HG03354 (cell line): ENCODE measurements around the gene SCAMP5.

ENCODE experiments used
- ATAC-seq: cut with Tn5 transposase; IDR thresholded peaks from one replicate; pipeline ENCODE4 v1.9.1; 2021; ENCODE audit warnings: mild to moderate bottlenecking; ENCODE audit not compliant: unreplicated experiment, poor library complexity, severe bottlenecking

SCAMP5 gene

GRCh38 chr15:74967670-74968069 lies 27.7 kb upstream of the SCAMP5 start:
- ATAC-seq: no peak

DNA sequence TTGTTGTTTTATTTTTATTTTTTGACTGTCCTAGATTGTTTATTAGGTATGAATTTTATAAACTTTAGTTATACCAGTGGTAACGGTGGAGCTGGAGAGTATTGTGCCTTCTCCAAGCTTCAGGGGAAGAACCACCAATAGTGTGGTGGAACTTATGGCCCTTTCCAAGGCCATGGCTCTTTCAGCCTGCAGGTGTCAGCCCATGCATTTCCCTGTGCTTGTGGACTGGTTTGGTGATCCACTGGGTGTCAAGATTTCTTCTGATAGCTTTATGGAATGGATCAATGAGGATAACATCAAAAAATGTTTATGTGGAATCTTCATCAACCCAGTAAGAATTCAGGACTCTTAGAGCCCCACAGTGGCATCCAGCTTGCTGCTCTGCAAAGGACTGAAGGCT lies 19.2 kb upstream of the SCAMP5 start:
- no peak for ATAC-seq

GRCh38 chr15:74977599-74977998 lies 17.8 kb upstream of the SCAMP5 start:
- ATAC-seq: no peak

- ATAC-seq: no peak
Observed at GRCh38 chr15:74978077-74978476, 17.3 kb upstream of the SCAMP5 start.

GRCh38 chr15:74978503-74978902 lies 16.9 kb upstream of the SCAMP5 start:
- no peak for ATAC-seq

GRCh38 chr15:74982183-74982582 lies 13.2 kb upstream of the SCAMP5 start:
- no peak for ATAC-seq

GRCh38 chr15:74983725-74984231 lies 11.6 kb upstream of the SCAMP5 start:
- peak; percentile 66 for ATAC-seq

DNA sequence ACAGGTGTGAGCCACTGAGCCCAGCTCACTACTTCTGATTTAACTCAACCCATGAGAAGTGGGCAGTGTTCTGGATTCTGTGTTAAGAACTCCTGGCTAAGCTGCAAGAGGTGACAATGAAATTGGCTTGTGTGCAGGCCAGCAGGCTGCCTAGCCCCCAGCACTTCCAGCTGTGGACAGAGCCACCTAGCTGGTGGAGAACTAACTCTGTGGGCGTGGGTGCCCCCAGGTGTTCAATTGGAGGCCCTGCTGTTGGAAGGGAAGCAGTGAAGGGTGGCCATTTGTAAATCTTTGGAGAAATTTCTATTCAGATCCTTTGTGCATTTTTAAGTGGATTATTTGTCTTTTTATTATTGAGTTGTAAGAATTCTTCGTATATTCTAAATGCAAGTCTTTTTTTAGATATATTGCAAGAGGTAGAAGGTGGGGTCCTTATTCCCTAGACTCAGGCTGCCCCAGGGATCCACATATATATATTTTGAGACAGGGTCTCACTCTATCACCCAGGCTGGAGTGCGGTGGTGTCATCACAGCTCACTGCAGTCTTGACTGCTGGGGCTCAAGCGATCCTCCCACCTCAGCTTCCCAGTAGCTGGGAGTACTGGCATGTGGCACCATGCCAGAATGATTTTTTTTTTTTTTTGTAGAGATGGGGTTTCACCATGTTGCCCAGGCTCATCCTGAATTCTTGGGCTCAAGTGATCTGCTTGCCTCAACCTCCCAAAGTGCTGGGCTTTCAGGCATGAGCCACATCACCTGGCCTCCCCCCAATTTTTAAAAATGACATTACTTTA lies 7.2 kb upstream of the SCAMP5 start:
- no peak for ATAC-seq

DNA sequence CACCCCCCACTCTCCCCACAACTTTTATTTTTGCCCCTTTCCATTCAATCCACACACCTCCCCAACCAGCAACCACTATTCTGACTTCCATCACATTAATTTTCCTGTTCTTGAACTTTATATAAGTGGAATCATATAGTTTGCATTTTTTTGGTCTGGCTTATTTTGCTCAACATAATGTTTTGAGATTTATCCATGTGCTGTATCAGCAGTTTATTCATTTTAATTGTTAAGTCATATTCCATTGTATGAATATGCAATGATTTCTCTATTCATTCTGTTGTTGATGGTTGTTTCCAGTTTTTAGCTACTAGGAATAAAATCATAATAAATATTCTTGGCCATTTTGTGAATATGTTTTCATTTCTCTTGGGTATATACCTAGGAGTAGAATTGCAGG lies 5.8 kb upstream of the SCAMP5 start:
- ATAC-seq: no peak

DNA sequence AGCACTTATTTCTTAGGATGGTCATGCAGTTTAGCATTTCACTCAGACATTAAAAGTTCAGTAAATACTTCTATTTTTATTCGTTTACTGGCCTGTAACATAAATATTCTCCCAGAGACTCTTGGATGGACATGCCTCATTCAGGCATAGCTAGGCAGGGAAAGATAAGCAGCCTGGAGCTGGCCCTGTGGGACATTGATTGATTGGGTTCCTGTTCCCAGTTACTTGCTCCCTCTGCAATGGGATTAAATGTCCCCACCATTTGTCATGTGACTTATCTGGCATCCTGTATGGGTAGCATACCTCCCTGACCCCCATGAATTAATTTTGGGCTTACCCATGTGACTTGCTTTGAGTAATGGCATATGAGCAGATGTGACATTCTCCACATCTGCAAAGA lies 2.7 kb upstream of the SCAMP5 start:
- ATAC-seq: no peak

GRCh38 chr15:74994236-74994635 lies 1.1 kb upstream of the SCAMP5 start:
- ATAC-seq: no peak

DNA sequence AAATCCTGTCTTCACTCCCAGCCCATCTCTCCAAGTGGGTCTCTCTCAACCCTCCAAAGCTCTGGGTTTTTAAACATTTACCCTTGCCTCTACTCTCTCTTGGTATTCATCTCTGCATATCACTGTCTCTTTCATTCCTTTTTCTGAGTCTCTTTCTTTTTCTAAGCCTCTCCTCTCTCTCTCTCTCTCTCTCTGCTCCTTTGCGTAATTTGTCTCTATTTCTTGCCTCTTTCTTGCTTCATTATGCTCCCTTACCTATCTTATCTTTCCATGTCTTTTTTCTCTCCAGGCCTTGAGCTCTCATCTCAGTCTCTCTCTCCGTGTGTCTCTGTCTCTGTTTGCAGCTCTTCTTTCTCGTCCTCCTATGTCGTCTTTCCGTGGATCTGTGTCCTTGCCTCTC lies 678 bp upstream of the SCAMP5 start:
- no peak for ATAC-seq

DNA sequence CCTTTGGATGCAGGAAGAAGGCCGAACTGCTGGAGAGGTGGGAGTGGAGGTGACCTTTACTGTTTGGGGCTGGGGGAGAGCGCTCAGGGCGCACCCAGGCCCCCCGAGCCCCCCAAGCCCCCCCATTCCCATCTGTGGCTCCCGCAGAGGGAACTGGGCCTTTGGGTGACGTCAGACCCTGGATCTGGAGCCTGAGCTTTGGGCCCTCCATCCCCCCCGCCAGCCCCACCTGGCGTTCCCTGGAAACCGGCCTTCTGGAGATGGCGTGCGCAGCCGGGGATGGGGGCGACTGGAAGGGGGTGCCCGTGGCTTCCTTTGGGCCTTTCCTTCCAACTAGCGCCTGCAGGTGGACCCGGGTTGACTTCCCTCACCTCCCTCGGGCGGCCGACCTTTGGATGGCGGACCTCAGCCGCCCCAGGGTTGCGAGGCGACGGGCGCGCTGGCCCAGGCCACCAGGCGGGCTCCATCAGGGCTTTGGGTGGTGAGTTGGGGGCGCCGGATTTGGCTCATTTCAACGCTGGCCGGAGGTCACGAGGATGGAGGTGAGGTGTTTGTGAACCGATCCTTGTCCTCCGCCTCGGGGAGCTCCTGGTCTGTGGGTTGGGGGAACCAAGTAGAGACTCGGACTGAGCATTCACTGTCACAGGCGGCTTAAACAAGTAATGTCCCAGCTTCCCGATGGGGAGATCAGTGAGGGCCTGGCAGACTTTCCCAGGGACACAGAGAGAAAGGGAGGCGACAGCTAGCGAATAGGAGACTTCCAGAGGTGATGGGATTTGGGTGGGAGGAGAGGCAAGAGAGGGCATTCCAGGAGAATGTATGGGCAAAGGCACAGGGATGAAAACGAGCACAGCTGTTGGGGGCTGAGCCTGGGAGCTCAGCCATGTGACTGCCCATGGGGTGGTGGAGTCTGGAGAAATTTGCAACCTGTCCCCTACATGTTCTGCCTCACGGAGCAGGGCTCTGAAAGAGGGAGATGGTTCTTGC lies 709 bp downstream of the SCAMP5 start:
- no peak for ATAC-seq

GRCh38 chr15:74997141-74997540 lies 1.8 kb downstream of the SCAMP5 start:
- no peak for ATAC-seq

GRCh38 chr15:74997543-74997942 lies 2.2 kb downstream of the SCAMP5 start:
- no peak for ATAC-seq

DNA sequence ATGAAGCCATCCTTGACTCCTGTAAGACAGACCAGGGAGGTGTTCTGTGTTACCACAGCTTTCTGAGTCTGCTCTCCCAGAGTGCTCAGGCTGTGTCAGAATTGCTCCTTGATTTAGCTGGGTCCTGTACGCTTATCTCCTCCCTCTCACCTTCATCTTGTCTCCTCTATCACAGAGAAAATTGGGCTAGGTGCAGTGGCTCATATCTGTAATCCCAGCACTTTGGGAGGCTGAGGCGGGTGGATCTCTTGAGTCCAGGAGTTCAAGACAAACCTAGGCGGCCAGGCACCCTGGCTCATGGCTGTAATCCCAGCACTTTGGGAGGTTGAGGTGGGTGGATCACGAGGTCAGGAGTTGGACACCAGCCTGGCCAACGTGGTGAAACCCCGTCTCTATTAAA lies 5.9 kb downstream of the SCAMP5 start:
- no peak for ATAC-seq

DNA sequence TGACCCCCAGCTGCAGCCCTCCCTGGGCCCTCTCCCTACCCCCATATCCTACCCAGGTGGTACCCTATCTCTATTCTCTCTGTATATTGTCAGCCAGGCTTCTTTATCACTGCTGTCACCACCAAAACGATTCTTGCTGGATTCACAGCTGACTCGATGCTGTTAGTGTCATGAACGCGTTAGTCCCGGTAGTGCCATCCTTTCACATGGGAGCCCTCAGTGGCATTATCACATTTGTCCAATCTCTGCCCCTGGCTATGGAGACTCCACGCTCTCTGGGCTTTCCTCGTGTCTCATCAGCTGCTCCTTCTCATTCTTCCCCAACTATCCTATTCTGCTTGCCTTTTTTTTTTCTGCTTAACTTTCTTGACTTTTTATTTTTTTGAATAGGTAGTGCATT lies 7.0 kb downstream of the SCAMP5 start:
- ATAC-seq: no peak

DNA sequence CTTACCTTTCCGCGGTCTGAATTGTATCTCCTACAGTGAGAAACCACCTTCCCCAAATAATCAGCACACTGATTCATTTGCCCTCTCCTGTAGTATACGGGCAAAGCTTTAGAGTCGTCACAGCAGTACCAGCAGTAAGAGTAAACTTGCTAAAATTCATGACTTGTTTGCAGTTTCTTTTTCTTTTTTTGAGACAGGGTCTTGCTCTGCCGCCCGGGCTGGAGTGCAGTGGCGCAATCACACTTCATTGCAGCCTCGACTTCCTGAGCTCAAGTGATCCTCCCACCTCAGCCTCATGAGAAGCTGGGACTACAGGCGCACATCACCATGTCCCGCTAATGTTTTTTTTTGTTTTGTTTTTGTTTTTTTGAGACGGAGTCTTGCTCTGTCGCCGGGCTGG lies 11.9 kb downstream of the SCAMP5 start:
- no peak for ATAC-seq

DNA sequence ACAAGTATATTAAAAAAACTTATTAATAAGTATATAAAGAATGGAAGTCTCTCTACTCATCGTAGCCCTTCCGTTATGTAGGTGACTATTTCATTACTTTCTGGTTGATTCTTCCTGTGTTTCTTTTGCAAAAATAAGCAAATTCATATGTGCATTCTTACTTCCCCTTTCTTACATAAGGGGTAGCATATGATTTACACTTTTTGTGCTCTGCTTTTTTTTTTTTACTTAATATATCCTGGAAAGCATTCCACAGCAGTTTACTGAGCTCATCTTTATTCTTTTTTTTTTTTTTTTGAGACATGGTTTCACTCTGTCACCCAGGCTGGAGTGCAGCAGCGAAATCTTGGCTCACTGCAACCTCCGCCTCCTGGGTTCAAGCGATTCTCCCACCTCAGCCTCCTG lies 12.9 kb downstream of the SCAMP5 start:
- ATAC-seq: peak; percentile 33

DNA sequence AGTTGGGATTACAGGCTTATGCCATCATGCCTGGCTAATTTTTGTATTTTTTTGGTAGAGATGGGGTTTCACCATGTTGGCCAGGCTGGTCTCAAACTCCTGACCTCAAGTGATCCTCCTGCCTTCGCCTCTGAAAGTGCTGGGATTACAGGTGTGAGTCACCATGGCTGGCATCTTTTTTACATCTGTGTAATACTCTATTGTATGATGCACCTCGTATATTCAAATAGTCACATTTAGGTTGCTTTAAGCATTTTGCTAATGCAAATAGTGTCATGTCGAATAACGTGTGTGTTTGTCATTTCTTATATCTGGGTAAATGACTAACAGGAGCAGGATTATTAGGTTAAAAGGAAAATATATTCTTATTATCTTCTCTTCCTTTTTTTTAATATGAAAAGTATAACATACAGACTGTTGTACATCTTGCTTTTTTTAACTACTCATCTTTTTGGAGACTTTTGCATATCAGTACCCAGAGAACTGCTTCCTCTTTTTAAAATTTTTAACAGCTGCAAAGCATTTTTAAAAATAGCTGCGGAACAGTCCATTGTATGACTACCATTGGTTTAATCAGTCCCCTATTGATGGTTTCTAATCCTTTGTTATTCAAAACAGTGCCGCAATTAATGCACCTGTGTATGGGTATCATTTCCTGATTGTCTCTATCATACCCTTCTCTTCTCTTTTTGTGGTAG lies 13.4 kb downstream of the SCAMP5 start:
- peak; percentile 89 for ATAC-seq
